Astrocyte of the spinal cord (primary cell): ENCODE measurements around the gene PALLD.

Experiments
- DNase-seq: peaks from one replicate; pipeline ENCODE4 v3.0.0; 2011; ENCODE audit warnings: low read depth, low spot score
- H3K4me3 ChIP-seq: 2 replicates; pipeline ENCODE4 v1.5.1; 2011; ENCODE audit warnings: low read depth, mild to moderate bottlenecking, low read length, moderate library complexity
- CTCF ChIP-seq: IDR thresholded peaks from 2 replicates; pipeline ENCODE4 v1.5.1; 2012; ENCODE audit warnings: low read depth, mild to moderate bottlenecking, low read length, inconsistent platforms
- in situ Hi-C: cut with HindIII; loops from 2 replicates; pipeline ENCODE4 v1.10.0; 2017; ENCODE audit warnings: low sequenced_read_pairs

PALLD gene

DNA sequence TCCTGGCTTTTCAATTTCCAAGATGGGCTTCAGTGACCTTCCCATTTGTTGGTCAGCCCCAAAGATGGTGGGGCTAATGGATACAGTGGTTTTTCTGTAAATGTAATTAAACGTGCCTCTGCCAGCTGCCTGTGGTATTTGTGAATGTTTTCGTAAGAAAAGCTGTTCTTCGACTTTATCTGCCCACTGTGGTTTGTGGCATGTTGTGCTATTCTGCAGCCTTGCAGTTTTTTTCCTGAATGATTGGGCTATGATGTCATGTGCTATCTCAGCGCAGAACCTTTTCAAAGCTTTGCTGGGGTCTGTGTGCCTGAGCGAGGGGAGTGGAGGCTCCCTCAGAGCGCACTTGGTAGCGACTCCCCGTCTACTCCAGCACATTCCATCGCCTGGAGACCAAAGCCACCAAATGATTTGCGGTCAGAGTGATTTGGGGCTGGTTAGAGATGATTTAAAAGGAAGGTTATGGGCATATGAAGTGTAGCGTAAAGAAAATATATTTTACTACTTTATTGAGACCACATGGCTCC is 137.5 kb downstream of the PALLD start:
- peak overlapping the region; percentile 85 for H3K4me3 ChIP-seq
- in situ Hi-C loops, result no loop called here
- no peak for TF ChIP-seq CTCF
- peak; percentile 99 for DNase-seq

DNA sequence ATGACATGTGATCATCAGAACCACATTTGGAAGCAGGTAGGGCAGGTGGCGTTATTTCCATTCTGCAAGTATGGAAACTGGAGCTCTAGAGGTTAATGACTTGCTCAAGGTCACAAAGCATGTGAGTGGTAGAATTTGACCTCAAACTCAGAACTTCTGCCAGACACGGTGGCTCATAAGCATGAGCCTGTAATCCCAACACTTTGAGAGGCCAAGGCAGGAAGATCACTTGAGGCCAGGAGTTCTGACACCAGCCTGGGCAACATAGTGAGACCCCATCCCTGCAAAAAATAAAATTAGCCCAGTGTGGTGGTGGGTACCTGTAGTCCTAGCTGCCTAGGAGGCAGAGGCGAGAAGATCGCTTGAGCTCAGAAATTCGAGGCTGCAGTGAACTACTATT is 139.2 kb downstream of the PALLD start:
- in situ Hi-C loops, result no loop called here
- no peak for TF ChIP-seq CTCF
- no peak overlapping the region for H3K4me3 ChIP-seq
- DNase-seq, result no peak

GRCh38 chr4:168636506-168637196 is 139.8 kb downstream of the PALLD start:
- DNase-seq, result peak; percentile 89
- no peak for TF ChIP-seq CTCF
- no peak overlapping the region for H3K4me3 ChIP-seq
- in situ Hi-C loops, result no loop called here

DNA sequence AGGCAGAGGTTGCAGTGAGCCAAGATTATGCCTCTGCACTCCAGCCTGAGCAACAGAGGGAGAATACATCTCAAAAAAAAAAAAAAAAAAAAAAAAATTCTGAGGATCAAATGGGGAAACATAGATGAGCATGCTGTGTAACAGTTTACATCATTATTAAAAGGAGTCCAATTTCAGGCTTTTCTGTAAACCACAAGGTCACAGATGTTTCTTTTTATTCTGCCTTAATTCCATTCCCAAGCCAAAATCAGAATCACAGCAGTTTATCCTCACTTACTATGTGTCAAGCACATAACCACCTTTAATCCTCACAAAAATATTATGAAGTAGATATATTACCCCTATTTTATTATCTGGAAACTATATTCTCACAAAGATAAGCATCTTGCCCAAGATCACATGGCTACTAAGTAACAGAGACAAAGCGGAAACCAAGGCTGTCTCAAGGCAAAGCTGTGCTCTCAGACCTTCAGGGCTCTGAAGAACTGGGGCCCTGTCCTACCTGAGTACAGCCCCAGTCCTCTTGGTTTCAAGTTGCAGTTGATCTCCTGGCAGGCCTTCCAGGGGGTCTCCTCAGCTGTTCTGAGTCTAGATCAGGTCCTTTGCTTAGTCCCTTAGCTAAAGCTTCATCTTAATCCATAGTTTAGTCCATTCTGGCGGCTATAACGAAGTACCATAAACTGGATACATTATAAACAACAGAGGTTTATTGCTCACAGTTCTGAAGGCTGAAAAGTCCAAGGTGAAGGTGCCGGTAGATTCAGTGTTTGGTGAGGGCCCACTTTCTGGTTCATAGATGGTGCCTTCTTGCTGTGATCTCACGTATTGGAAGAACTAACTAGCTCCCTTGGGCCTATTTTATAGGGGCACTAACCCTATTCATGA is 141.3 kb downstream of the PALLD start:
- TF ChIP-seq CTCF, result no peak
- no peak overlapping the region for H3K4me3 ChIP-seq
- in situ Hi-C loops, result no loop called here
- DNase-seq, result peak; percentile 76

GRCh38 chr4:168639914-168640313 is 143.1 kb downstream of the PALLD start:
- no peak overlapping the region for H3K4me3 ChIP-seq
- DNase-seq, result no peak
- in situ Hi-C loops, result no loop called here
- TF ChIP-seq CTCF, result no peak

- H3K4me3 ChIP-seq, result no peak overlapping the region
- in situ Hi-C loops, result no loop called here
Measured at GRCh38 chr4:168641811-168642140, 144.9 kb downstream of the PALLD start.

More at GRCh38 chr4:168641811-168642140, 144.9 kb downstream of the PALLD start:
- TF ChIP-seq CTCF, result no peak
- DNase-seq, result no peak
